Measurements from ENCODE around the gene NDUFB7. TPM values are rescaled to one million over a fixed set of nuclear protein-coding genes. Genes with fewer than 3 reads are reported as not detected.

NDUFB7 gene
- total and polyA plus RNA-seq, 11 donors: 290 to 1,747 (median 432) TPM

GRCh38 chr19:14562660-14563589, 8.9 kb downstream of the NDUFB7 start:
- H3K27me3 ChIP-seq: no peaks in the 10 kb centered on the region
- TF ChIP-seq CTCF (IDR thresholded peaks at IDR 0.05): no peak
- no peak for TF ChIP-seq POLR2A (IDR thresholded peaks at IDR 0.05)
- DNase-seq: no peak
- peak overlapping the region in 4 of 12 donors; percentile 9 to 28 (median 18) for H3K4me3 ChIP-seq
- ATAC-seq: no peak
- peaks cover 0 to 62% (median 39%) of the 10 kb centered on the region in 12 donors for H3K4me1 ChIP-seq
- WGBS, 4 donors: 66 to 78% (median 75%) methylated on average over 20 to 23 of the region's 23 CpGs
- peak overlapping the region; percentile 72 to 97 (median 92) for H3K27ac ChIP-seq
- H3K36me3 ChIP-seq: peaks cover 0 to 30% (median 10%) of the 10 kb centered on the region in 9 donors
- intact Hi-C loops (cut with DNase I): no loop called here
- no peaks in the 10 kb centered on the region for H3K9me3 ChIP-seq

- Histone ChIP-seq H3K27me3 (no peaks in the 10 kb centered on the region), H3K9me3 (no peaks in the 10 kb centered on the region), H3K4me3 (peak overlapping the region in 5 of 12 donors; percentile 7 to 28 (median 10)), H3K27ac (peak overlapping the region; percentile 72 to 97 (median 92)), H3K36me3 (peaks cover 0 to 21% (median 10%) of the 10 kb centered on the region in 9 donors), H3K4me1 (peaks cover 0 to 62% (median 39%) of the 10 kb centered on the region in 12 donors)
- ATAC-seq (peak; percentile 25 to 57 (median 42)), DNase-seq (peak in 4 of 5 donors; percentile 53 to 71 (median 68))
- TF ChIP-seq CTCF (IDR thresholded peaks at IDR 0.05) (no peak), POLR2A (IDR thresholded peaks at IDR 0.05) (no peak)
- 27 to 54% (median 36%) methylated on average over 15 to 22 of the region's 22 CpGs for WGBS, 4 donors
- intact Hi-C loops (cut with DNase I): no loop called here
These were observed 10.0 kb downstream of the NDUFB7 start for GRCh38 chr19:14561847-14562351.

GRCh38 chr19:14561249-14561648, 10.6 kb downstream of the NDUFB7 start:
- DNase-seq: no peak
- no peak for ATAC-seq
- WGBS, 4 donors: 70 to 85% (median 80%) methylated on average over 2 to 8 of the region's 8 CpGs
- Histone ChIP-seq H3K4me1 (peaks cover 0 to 67% (median 44%) of the 10 kb centered on the region in 12 donors), H3K4me3 (no peak overlapping the region), H3K27ac (peak overlapping the region; percentile 72 to 97 (median 92)), H3K27me3 (no peaks in the 10 kb centered on the region), H3K36me3 (peaks cover 0 to 20% (median 10%) of the 10 kb centered on the region in 9 donors), H3K9me3 (no peaks in the 10 kb centered on the region)
- no peak for TF ChIP-seq CTCF (IDR thresholded peaks at IDR 0.05)
- no peak for TF ChIP-seq POLR2A (IDR thresholded peaks at IDR 0.05)
- intact Hi-C loops (cut with DNase I): no loop called here

GRCh38 chr19:14560776-14561108, 11.1 kb downstream of the NDUFB7 start:
- 66 to 71% (median 69%) methylated on average over 6 of the region's 6 CpGs; no CpG with 5 or more reads in 1 of the 4 donors for WGBS, 4 donors
- ATAC-seq: peak in 2 of 4 donors; percentile 0
- TF ChIP-seq POLR2A (IDR thresholded peaks at IDR 0.05): no peak
- TF ChIP-seq CTCF (IDR thresholded peaks at IDR 0.05): no peak
- H3K4me3 ChIP-seq: no peak overlapping the region
- H3K9me3 ChIP-seq: no peaks in the 10 kb centered on the region
- H3K4me1 ChIP-seq: peaks cover 0 to 70% (median 45%) of the 10 kb centered on the region in 12 donors
- H3K27me3 ChIP-seq: no peaks in the 10 kb centered on the region
- intact Hi-C loops (cut with DNase I): no loop called here
- DNase-seq: no peak
- peak overlapping the region; percentile 72 to 97 (median 92) for H3K27ac ChIP-seq
- H3K36me3 ChIP-seq: peaks cover 0 to 15% (median 6%) of the 10 kb centered on the region in 9 donors

Measured in heart left ventricle (tissue), 16 donors.